GM18511 (cell line): ENCODE data around the gene VPS8.

Experiments used
- ATAC-seq: cut with Tn5 transposase; IDR thresholded peaks from one replicate; pipeline ENCODE4 v1.9.1; 2021; ENCODE audit warnings: mild to moderate bottlenecking, moderate library complexity; ENCODE audit not compliant: unreplicated experiment

VPS8 gene

GRCh38 chr3:185079625-185080024 is 267.7 kb downstream of the VPS8 start:
- ATAC-seq, result no peak

GRCh38 chr3:185081521-185081920 is 269.6 kb downstream of the VPS8 start:
- no peak for ATAC-seq

GRCh38 chr3:185082149-185082548 is 270.2 kb downstream of the VPS8 start:
- no peak for ATAC-seq

GRCh38 chr3:185082829-185083228 is 270.9 kb downstream of the VPS8 start:
- no peak for ATAC-seq

GRCh38 chr3:185084402-185084801 is 272.4 kb downstream of the VPS8 start:
- ATAC-seq, result no peak

- no peak for ATAC-seq
Observed at GRCh38 chr3:185084901-185085300, 272.9 kb downstream of the VPS8 start.

- ATAC-seq, result no peak
Observed at GRCh38 chr3:185087419-185087818, 275.5 kb downstream of the VPS8 start.

- no peak for ATAC-seq
Observed at GRCh38 chr3:185089343-185089742, 277.4 kb downstream of the VPS8 start.

GRCh38 chr3:185089751-185090150 is 277.8 kb downstream of the VPS8 start:
- no peak for ATAC-seq

- no peak for ATAC-seq
Observed at GRCh38 chr3:185090811-185091210, 278.8 kb downstream of the VPS8 start.

GRCh38 chr3:185093116-185093515 is 281.1 kb downstream of the VPS8 start:
- ATAC-seq, result no peak

- ATAC-seq, result no peak
Observed at GRCh38 chr3:185094697-185095096, 282.7 kb downstream of the VPS8 start.
